IPS-20b (cell line): ENCODE data around the gene TWF2.

ENCODE experiments used
- H3K27ac ChIP-seq: one replicate; pipeline ENCODE4 v1.5.1; 2013; ENCODE audit warnings: low read length
- H3K27me3 ChIP-seq: 2 replicates; pipeline ENCODE4 v1.6.1; 2013; ENCODE audit warnings: mild to moderate bottlenecking, low read length, inconsistent platforms; ENCODE audit not compliant: insufficient read depth
- H3K36me3 ChIP-seq: 2 replicates; pipeline ENCODE4 v1.6.1; 2013; ENCODE audit warnings: low read depth, mild to moderate bottlenecking, inconsistent platforms, low read length, moderate library complexity; ENCODE audit not compliant: insufficient read depth
- H3K4me1 ChIP-seq: 2 replicates; pipeline ENCODE4 v1.6.1; 2013; ENCODE audit warnings: mild to moderate bottlenecking, control low read depth, inconsistent platforms, low read length, moderate library complexity; ENCODE audit not compliant: insufficient read depth
- H3K4me3 ChIP-seq: 2 replicates; pipeline ENCODE4 v1.5.1; 2013; ENCODE audit warnings: mild to moderate bottlenecking, low read length, inconsistent platforms
- H3K9ac ChIP-seq: 2 replicates; pipeline ENCODE4 v1.6.1; 2013; ENCODE audit warnings: low read depth, mild to moderate bottlenecking, inconsistent platforms, low read length, moderate library complexity
- H3K9me3 ChIP-seq: 2 replicates; pipeline ENCODE4 v1.6.1; 2013; ENCODE audit warnings: mild to moderate bottlenecking, low read depth, low read length, inconsistent platforms; ENCODE audit not compliant: insufficient read depth

Gene TWF2

DNA sequence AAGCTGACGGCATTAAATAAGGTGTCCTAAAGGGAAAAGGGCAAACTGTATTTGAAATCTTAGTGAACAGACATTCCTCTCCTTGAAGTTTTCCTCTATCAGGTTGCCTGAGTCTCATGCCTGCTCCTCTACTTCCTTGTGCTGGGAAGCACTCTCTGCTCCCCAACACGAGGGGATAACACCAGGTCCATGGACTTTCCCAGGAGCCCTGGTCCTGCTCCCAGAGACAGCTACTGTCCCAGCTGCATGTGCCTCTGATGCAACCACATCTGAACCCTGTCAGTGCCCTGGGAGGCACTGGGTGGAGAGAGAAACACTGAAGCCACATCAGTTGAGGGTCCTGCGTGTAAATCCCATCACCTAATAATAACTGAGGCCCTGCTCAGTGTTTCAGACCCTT, 20.9 kb downstream of the TWF2 start:
- Histone ChIP-seq H3K27me3 (no peaks in the 10 kb centered on the region), H3K36me3 (peaks cover 22% of the 10 kb centered on the region), H3K9me3 (no peaks in the 10 kb centered on the region), H3K4me1 (no peaks in the 10 kb centered on the region), H3K4me3 (no peak overlapping the region), H3K9ac (no peak overlapping the region), H3K27ac (no peak overlapping the region)

DNA sequence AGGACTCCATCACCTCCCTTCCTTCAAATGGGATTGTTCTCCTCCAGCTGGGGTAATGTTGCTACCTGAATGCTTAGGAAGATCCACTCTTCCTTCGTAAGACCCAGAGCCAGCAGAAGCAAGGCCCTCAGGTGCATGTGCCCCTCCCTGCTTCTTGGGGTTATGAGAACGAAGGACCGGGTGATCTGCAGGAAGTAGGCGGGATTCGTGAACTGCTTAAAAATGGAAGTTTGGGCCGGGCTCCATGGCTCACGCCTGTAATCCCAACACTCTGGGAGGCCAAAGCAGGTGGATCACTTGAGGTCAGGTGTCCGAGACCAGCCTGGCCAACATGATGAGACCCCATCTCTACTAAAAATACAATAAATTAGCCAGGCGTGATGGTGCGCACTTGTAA, 21.6 kb downstream of the TWF2 start:
- Histone ChIP-seq H3K27me3 (no peaks in the 10 kb centered on the region), H3K9ac (no peak overlapping the region), H3K9me3 (no peaks in the 10 kb centered on the region), H3K36me3 (peaks cover 27% of the 10 kb centered on the region), H3K4me1 (no peaks in the 10 kb centered on the region), H3K4me3 (no peak overlapping the region), H3K27ac (no peak overlapping the region)

DNA sequence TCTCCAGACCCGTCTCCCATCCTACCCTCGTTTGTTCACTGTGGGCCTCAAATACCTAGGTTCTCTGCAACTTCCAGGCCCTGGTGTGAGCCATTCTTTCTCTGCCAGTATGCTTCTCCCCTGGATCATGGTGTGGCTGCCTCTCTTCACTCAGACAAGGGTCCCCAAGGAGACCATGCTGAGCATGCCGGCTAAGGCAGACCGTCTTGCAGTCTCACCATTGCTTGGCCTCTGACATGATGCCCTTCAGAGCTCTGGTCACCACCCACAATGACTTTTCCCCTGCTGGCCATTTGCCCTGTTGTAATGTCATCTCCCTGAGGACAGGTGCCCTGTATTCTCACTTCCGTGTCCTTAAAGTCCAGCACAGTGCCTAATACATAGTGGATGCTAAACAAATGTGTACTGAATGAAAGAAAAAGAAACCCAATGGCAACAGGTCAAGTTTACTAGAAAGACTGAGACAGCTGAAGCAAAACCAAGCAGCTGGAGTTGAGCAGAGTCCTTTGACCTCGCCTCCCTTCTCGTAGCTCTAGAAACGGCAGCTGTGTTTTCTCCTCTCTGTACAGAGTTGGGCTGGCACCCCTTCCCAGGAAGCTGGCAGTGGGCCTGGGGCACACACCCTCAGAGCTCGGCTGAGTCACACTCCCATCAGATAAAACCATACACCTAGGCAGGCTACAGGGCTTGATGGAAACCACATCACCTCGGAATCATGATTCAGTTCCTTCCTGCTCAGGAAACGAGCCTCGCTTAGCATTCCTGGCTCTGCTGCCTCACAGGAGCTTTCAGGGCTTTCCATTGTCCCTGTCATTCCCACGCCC, 22.2 kb downstream of the TWF2 start:
- Histone ChIP-seq H3K36me3 (peaks cover 33% of the 10 kb centered on the region), H3K4me3 (no peak overlapping the region), H3K9me3 (no peaks in the 10 kb centered on the region), H3K27ac (no peak overlapping the region), H3K27me3 (no peaks in the 10 kb centered on the region), H3K9ac (no peak overlapping the region), H3K4me1 (no peaks in the 10 kb centered on the region)

DNA sequence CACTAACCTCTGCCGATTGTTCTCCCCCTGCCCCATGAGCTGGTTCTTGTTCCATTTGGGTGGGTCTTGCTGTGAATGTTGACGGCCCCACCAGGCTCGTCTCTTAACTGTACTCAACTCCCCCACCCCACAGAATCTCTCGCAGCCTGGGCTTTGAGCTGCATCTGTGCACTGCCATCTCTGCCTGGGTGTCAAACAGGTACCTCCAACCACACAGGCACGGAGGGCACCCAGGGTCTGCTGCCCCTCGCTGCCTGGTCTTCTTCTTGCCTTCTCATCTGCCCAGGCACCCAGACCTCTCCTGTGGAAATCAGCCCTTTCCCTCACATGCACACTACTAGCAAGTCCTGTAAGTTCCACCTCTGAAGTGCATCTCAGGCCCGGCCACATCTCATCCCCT, 23.6 kb downstream of the TWF2 start:
- H3K36me3 ChIP-seq: peaks cover 47% of the 10 kb centered on the region
- no peaks in the 10 kb centered on the region for H3K27me3 ChIP-seq
- no peaks in the 10 kb centered on the region for H3K9me3 ChIP-seq
- H3K9ac ChIP-seq: no peak overlapping the region
- H3K4me1 ChIP-seq: no peaks in the 10 kb centered on the region
- no peak overlapping the region for H3K27ac ChIP-seq
- no peak overlapping the region for H3K4me3 ChIP-seq

DNA sequence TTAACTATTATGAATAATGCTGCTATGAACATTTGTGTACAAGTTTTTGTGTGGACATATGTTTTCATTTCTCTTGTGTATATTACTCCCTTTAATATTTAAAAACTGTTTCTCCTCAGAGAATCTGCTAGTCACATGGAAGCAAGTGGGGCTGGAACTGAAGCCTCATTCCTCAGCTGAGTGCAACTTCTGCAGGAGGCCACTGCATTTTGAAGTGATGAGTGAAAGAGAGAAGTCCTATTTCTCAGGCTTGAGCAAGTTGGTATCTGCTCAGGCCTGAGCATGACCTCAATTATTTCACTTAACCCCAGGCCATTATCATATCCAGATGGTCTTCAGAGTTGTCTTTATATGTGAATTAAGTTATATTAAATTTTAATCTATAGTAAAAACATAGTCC, 25.1 kb downstream of the TWF2 start:
- H3K27ac ChIP-seq: no peak overlapping the region
- no peaks in the 10 kb centered on the region for H3K9me3 ChIP-seq
- H3K4me1 ChIP-seq: no peaks in the 10 kb centered on the region
- H3K27me3 ChIP-seq: no peaks in the 10 kb centered on the region
- H3K9ac ChIP-seq: no peak overlapping the region
- peaks cover 62% of the 10 kb centered on the region for H3K36me3 ChIP-seq
- H3K4me3 ChIP-seq: no peak overlapping the region

DNA sequence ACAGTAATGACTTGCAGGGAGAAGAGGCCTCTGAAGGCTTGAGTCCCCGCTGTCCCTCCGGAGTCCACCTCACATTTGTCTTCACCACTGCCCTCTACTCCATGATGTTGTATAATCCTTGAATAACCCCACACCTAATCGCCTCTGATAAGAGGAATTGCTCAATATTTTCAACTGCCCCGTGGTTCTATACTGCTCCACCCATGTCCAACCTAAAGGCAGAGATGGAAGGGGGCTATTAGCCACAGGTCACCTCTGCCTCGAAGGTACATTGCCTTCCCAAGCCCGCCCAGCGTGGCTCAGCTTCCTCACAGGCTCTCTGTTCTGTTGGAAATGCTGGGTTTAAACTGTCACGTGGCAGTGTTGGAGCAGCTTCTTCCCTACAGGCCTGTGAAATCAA, 26.0 kb downstream of the TWF2 start:
- Histone ChIP-seq H3K36me3 (peaks cover 71% of the 10 kb centered on the region), H3K27me3 (no peaks in the 10 kb centered on the region), H3K4me1 (no peaks in the 10 kb centered on the region)

DNA sequence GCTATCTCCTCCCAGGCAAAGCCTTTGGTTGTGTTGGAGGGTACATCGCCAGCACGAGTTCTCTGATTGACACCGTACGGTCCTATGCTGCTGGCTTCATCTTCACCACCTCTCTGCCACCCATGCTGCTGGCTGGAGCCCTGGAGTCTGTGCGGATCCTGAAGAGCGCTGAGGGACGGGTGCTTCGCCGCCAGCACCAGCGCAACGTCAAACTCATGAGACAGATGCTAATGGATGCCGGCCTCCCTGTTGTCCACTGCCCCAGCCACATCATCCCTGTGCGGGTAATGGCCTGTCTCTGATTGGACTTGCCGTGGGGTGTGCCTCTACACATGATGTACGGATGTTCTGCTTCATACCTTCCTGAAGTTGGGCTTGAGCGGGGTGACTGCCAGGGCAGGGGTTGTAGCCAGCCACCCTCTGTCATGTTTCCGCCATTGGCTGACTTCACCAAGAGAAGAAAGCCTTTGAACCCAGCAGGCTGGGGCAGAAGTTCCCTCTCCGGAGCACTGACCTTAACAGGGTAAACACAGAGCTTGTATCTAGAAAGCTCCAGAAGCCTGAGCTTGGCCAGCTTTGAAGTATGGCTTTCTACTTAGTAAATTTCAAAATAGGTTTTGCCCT, 27.6 kb downstream of the TWF2 start:
- no peak overlapping the region for H3K4me3 ChIP-seq
- H3K36me3 ChIP-seq: peaks cover 84% of the 10 kb centered on the region
- H3K4me1 ChIP-seq: no peaks in the 10 kb centered on the region
- H3K27ac ChIP-seq: no peak overlapping the region
- H3K27me3 ChIP-seq: no peaks in the 10 kb centered on the region
- no peaks in the 10 kb centered on the region for H3K9me3 ChIP-seq
- no peak overlapping the region for H3K9ac ChIP-seq

More for the DNA sequence above, 26.0 kb downstream of the TWF2 start:
- no peaks in the 10 kb centered on the region for H3K9me3 ChIP-seq
- no peak overlapping the region for H3K4me3 ChIP-seq
- no peak overlapping the region for H3K27ac ChIP-seq
- no peak overlapping the region for H3K9ac ChIP-seq

DNA sequence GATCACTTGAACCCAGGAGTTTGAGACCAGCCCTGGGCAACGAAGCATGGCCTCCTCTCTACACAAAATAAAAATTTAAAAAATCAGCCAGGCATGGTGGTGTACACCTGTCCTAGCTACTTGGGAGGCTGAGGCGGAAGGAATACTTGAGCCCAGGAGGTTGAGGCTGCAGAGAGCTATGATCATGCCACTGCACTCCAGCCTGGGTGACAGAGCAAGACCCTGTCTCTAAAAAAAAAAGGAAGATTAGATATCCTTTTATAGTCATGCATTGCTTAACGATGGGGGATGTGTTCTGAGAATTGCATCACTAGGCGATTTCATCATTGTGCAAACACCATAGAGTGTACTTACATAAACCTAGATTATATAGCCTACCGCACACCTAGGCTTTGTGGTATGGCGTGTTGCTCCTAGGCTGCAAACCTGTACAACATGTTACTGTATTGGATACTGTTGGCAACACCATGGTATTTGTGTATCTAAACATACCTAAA, 28.4 kb downstream of the TWF2 start:
- H3K4me1 ChIP-seq: no peaks in the 10 kb centered on the region
- no peak overlapping the region for H3K9ac ChIP-seq
- no peak overlapping the region for H3K27ac ChIP-seq
- H3K27me3 ChIP-seq: no peaks in the 10 kb centered on the region
- H3K36me3 ChIP-seq: peaks cover 92% of the 10 kb centered on the region
- no peaks in the 10 kb centered on the region for H3K9me3 ChIP-seq
- no peak overlapping the region for H3K4me3 ChIP-seq

DNA sequence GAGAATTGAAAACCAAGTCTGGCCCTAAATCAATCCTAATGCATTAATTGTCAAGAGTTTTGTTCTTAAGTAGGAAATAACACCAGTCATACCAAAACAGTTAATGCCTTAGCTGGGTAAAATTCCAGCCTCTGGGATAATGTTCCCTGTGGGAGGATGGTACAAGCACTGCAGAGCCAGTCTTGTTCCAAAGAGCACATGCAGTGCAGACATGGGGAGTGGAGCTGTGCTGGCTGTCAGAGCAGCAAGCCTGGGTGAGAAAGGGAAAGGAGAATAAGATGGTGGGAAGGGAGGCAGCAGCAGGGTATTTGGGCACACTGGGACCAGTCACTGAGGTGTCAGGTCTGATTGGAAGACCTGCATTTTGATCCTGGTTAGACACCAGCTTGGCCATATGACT, 28.9 kb downstream of the TWF2 start:
- no peaks in the 10 kb centered on the region for H3K27me3 ChIP-seq
- H3K9me3 ChIP-seq: no peaks in the 10 kb centered on the region
- H3K4me1 ChIP-seq: no peaks in the 10 kb centered on the region
- H3K4me3 ChIP-seq: no peak overlapping the region
- H3K27ac ChIP-seq: no peak overlapping the region
- no peak overlapping the region for H3K9ac ChIP-seq
- H3K36me3 ChIP-seq: peaks cover 96% of the 10 kb centered on the region

DNA sequence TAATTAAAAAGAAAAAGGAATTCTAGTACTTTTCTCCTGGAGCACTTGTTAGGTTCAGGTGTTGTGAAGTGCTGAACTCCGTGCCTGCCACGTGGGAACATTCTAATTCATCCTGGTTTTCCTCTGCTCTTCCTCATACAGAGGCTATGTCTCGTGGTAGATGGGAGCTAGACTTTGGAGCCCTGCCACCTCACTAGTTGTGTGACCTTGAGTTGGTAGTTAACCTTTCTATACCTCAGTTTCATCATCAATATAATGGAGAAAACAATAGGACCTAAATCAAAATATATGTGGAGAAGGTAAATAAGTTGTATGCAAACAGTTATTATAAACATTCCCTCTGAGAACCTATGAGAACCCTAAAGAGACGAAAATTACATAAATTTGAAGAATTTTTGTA, 30.4 kb downstream of the TWF2 start:
- Histone ChIP-seq H3K27ac (no peak overlapping the region), H3K9ac (no peak overlapping the region), H3K36me3 (peaks cover 96% of the 10 kb centered on the region), H3K4me1 (no peaks in the 10 kb centered on the region), H3K27me3 (no peaks in the 10 kb centered on the region), H3K9me3 (no peaks in the 10 kb centered on the region), H3K4me3 (no peak overlapping the region)

DNA sequence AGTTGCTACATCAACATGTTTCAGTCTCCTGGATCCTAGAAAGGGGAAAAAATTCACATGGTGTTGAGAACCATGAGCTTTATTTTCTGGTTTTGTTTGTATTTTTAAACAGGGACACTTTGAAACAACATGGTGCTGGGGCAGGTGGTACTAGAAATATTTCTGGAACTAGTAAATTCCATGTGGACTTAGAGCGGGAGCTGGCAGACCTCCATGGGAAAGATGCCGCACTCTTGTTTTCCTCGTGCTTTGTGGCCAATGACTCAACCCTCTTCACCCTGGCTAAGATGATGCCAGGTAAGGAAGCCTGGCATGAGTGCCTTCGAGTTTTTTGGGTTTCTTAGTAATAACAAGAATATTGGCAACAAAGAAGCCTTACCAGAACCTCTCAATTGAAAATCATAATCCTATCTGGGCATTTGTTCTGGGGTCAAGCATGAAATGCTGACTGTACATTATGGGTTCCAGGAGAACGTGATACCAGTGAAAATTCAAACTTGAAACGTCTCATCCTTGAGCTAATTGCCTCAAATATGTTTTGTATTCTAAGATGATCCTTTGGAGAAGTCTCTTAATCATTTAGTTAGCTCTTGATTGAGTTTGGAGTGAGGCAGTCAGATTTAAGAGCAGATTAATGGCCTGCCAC, 33.1 kb downstream of the TWF2 start:
- no peak overlapping the region for H3K4me3 ChIP-seq
- no peak overlapping the region for H3K9ac ChIP-seq
- H3K27me3 ChIP-seq: no peaks in the 10 kb centered on the region
- no peaks in the 10 kb centered on the region for H3K4me1 ChIP-seq
- H3K36me3 ChIP-seq: peaks cover 97% of the 10 kb centered on the region
- H3K9me3 ChIP-seq: no peaks in the 10 kb centered on the region
- H3K27ac ChIP-seq: no peak overlapping the region
